ENCODE data around the gene IVD.

The IVD gene

GRCh38 chr15:40460404-40460803 lies 54.8 kb downstream of the IVD start:
- no peak for DNase-seq (ENCODE audit: low spot score)

DNA sequence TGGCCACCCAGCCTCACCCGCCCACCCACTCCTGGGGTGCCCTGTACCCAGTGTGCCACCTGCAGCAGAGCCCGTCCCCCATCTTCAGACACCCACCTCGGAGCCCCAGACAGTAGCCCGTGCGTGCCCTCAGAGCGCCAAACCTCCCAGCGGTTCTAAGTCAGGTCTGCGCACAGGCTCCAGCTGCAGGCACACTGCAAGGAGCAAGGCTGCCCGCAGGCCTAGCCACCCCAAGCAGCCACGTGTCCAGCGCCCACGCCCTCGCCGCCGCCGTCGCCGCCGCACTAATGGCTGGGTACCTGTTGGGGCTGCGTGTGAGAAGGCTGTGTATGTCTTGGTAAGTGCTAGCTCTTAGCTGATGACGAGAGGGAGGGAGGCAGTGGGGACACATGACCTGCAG lies 56.4 kb downstream of the IVD start:
- DNase-seq (ENCODE audit: low spot score): no peak

- no peak for DNase-seq (ENCODE audit: low spot score)
These were observed 57.7 kb downstream of the IVD start for GRCh38 chr15:40463279-40463678.

DNA sequence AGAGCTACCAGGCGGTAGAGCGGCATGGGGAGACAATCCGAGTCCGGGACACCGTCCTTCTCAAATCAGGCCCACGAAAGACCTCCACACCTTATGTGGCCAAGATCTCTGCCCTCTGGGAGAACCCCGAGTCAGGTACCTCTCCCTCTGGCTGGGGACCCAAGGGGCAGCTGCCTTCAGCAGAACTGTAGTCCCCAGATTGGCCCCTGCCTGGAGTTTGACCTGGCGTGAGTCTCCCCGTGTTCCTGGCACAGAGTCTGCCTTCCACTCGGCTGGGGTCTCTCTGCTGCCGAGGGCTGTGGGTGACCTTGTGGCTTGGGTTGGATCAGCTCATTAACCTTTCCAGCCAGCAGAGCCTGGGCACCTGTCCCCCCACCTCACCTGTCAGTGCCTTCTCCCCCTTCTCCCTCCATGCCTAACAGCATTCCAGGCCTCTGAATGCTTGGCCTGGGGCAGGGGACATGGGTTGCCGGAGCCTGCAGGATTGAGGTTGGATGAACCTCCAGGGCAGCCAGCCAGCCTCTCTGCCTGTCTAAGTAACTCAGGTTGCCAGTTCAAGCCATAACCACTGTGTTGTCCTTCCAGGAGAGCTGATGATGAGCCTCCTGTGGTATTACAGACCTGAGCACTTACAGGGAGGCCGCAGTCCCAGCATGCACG lies 58.4 kb downstream of the IVD start:
- no peak for DNase-seq (ENCODE audit: low spot score)

GRCh38 chr15:40464595-40465185 lies 59.1 kb downstream of the IVD start:
- no peak for DNase-seq (ENCODE audit: low spot score)

- no peak for DNase-seq (ENCODE audit: low spot score)
These were observed 60.3 kb downstream of the IVD start for GRCh38 chr15:40465939-40466338.

GRCh38 chr15:40466426-40467260 lies 61.0 kb downstream of the IVD start:
- DNase-seq (ENCODE audit: low spot score): no peak

GRCh38 chr15:40467261-40467615 lies 61.6 kb downstream of the IVD start:
- no peak for DNase-seq (ENCODE audit: low spot score)

DNA sequence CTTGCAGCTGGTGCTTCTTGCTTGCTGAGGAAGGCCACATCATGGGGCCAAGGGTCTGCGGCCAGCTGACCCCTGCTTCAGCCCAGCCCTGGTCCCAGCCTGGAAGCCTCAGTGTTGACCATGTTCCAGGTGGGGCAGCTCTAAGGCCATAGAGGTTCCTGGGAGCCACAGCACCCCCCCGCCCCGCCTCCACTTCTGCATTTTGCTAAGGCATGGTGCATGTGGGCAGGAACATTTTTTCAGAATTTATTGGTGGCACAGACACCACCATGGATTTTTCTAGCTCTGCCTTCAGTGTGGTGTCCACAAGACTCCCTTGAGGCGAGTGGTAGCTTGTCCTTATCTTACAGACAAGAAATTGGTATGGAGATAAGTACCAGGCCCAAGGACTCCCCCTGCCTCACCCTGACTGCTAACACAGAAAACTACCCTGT lies 63.3 kb downstream of the IVD start:
- DNase-seq (ENCODE audit: low spot score): no peak

DNA sequence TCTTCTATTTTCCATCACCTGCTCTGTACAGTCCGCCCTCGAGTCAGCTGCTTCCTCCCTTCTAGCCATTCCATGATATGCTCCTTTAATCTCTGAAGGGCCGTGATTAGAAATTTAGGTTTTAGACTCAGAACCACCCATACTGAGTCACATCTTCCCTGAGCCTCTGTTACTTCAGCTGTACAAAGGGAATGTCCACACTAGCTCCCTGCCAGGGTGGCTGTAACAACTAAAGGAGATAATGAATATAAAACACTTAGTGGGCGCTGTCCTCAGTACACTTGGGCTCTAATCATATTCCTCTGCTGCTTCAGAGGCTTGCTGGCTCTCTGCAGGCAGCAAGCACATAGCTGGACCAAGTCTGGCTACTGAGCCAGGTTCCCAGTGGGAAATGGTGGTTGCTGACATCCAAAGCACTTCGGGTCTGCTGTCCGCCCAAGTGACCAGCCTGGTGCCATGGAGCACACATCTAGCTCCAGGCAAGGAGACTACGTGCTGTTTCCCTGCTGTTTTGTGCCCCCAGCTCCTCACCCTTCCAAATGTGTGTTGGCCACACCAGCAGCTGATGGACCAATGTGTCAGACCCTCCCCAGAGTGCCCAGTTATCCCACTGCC lies 64.3 kb downstream of the IVD start:
- DNase-seq (ENCODE audit: low spot score): no peak

- no peak for DNase-seq (ENCODE audit: low spot score)
These were observed 65.0 kb downstream of the IVD start, which contains the start of gene CHST14 for GRCh38 chr15:40470423-40471104. CHST14 (plus strand) TSS chr15:40470984; CDS start chr15:40471214, 230 bp downstream.

Measured in COLO829 (cell line).